HepG2 (cell line): ENCODE data around the gene NYNRIN. TPM values are rescaled to one million over a fixed set of nuclear protein-coding genes. Genes with fewer than 3 reads are reported as not detected.

Source experiments
- ATAC-seq: fragments of 200-7000 bp; cut with Tn5 transposase; 3 replicates; pipeline ENCODE4 v1.9.1; 2020; ENCODE audit warnings: mild to moderate bottlenecking, moderate library complexity
- BruUV-seq: library from RNA; stranded (reverse); fragments of 400-500 nt; replicated peaks from 2 replicates; lab custom pipeline; 2021; lab: Mats Ljungman, UMichigan
- CTCF ChIA-PET: fragments of 300-600 bp; formaldehyde crosslinking; extraction: SDS; loops from one replicate; lab custom pipeline; 2021; ENCODE audit warnings: low total read pairs, inconsistent platforms, low intra/inter-chr PET ratio; lab: Yijun Ruan, JAX
- POLR2A ChIA-PET: fragments of 350-600 bp; sonication (Branson Sonifier 250); formaldehyde crosslinking; loops from one replicate; lab custom pipeline; 2020; ENCODE audit warnings: antibody characterized with exemption, inconsistent platforms; lab: Yijun Ruan, JAX
- DNase-seq: peaks from one replicate; pipeline ENCODE4 v3.0.0-alpha.2; 2015; ENCODE audit warnings: low spot score
- FAIRE-seq: peaks from 3 replicates; lab custom pipeline; 2011; peaks lifted over from hg19 to GRCh38; lab: Jason Lieb, UNC
- H2AFZ ChIP-seq: one replicate; pipeline ENCODE4 v1.6.1; 2011; ENCODE audit warnings: low read length, inconsistent platforms
- H3K27ac ChIP-seq: fragments of 300-600 bp; 3 replicates; pipeline ENCODE4 v1.8.0; 2011; ENCODE audit warnings: mixed run types, mild to moderate bottlenecking, mixed read lengths, low read length, inconsistent platforms; ENCODE audit not compliant: insufficient read depth; ENCODE audit errors: extremely low read length
- H3K27me3 ChIP-seq, 2 experiments: fragments of 200-600 bp in 1 of 2; 2 replicates in 1 of 2; 3 replicates in 1 of 2; pipeline versions ENCODE4 v1.6.0 to v1.8.0; 2011; ENCODE audit warnings: low read length in 2 of 2, mild to moderate bottlenecking in 2 of 2, moderate library complexity in 2 of 2, inconsistent platforms in 1 of 2; ENCODE audit not compliant: insufficient read depth in 2 of 2, control insufficient read depth in 1 of 2
- H3K36me3 ChIP-seq, 2 experiments: fragments of 200-600 bp in 1 of 2; replicated peaks in 1 of 2; 2 replicates in 1 of 2; 3 replicates in 1 of 2; pipeline versions ENCODE4 v1.5.1 to v1.8.0; 2011; ENCODE audit warnings: low read length in 2 of 2, inconsistent platforms in 1 of 2; ENCODE audit not compliant: insufficient read depth in 2 of 2, control insufficient read depth in 1 of 2
- H3K4me1 ChIP-seq: 2 replicates; pipeline ENCODE4 v1.5.1; 2012; ENCODE audit warnings: low read length, inconsistent platforms; ENCODE audit not compliant: insufficient read depth
- H3K4me2 ChIP-seq: 2 replicates; pipeline ENCODE4 v1.6.0; 2011; ENCODE audit warnings: low read depth, low read length, inconsistent platforms
- H3K4me3 ChIP-seq, 3 experiments: fragments of 200-600 bp in 1 of 3; sonication (generic), shearing (Covaris generic) in 1 of 3; replicated peaks in 1 of 3; 2 replicates each; pipeline ENCODE4 v1.5.1; 2011 to 2016; ENCODE audit warnings: low read length in 3 of 3, inconsistent platforms in 2 of 3, low read depth in 2 of 3, mild to moderate bottlenecking in 2 of 3, control low read depth in 1 of 3, mixed read lengths in 1 of 3; ENCODE audit not compliant: insufficient read depth in 1 of 3
- H3K79me2 ChIP-seq: one replicate; pipeline ENCODE4 v1.6.1; 2011; ENCODE audit warnings: low read length, inconsistent platforms; ENCODE audit not compliant: insufficient read depth
- H3K9ac ChIP-seq: 2 replicates; pipeline ENCODE4 v1.6.0; 2011; ENCODE audit warnings: mild to moderate bottlenecking, low read depth, low read length, inconsistent platforms; ENCODE audit not compliant: insufficient read depth
- H3K9me3 ChIP-seq: 2 replicates; pipeline ENCODE4 v1.5.1; 2012; ENCODE audit warnings: mild to moderate bottlenecking, low read length
- H4K20me1 ChIP-seq: 2 replicates; pipeline ENCODE4 v1.6.0; 2011; ENCODE audit warnings: inconsistent platforms, mild to moderate bottlenecking, low read length, moderate library complexity; ENCODE audit not compliant: insufficient read depth
- HBP1 ChIP-seq: IDR thresholded peaks from 2 replicates; pipeline ENCODE4 v1.6.1; 2016; ENCODE audit warnings: low read depth, control low read depth
- HNF4G ChIP-seq, 2 experiments: sonication (generic) in 1 of 2; formaldehyde crosslinking in 1 of 2; IDR thresholded peaks; 2 replicates each; pipeline versions ENCODE4 v1.4.0 to v1.6.1; 2011 to 2020; ENCODE audit warnings: borderline replicate concordance in 2 of 2, low read depth in 2 of 2, mild to moderate bottlenecking in 2 of 2, low read length in 1 of 2, missing genetic modification reagents in 1 of 2, moderate library complexity in 1 of 2
- MAX ChIP-seq: IDR thresholded peaks from 2 replicates; pipeline ENCODE4 v1.6.1; 2012; ENCODE audit warnings: inconsistent platforms
- PBX2 ChIP-seq: IDR thresholded peaks from 2 replicates; pipeline ENCODE4 v1.6.1; 2016; ENCODE audit warnings: control low read depth
- SALL1 ChIP-seq: sonication (generic); formaldehyde crosslinking; IDR thresholded peaks from 2 replicates; pipeline ENCODE4 v1.8.0; 2022; ENCODE audit warnings: mild to moderate bottlenecking, missing genetic modification reagents
- ZNF260 ChIP-seq: sonication (generic); formaldehyde crosslinking; IDR thresholded peaks from 2 replicates; pipeline ENCODE4 v1.4.0; 2020; ENCODE audit warnings: missing genetic modification reagents, low read depth, mild to moderate bottlenecking, borderline replicate concordance
- ZNF264 ChIP-seq: sonication (generic); formaldehyde crosslinking; IDR thresholded peaks from 2 replicates; pipeline ENCODE4 v1.4.0; 2020; ENCODE audit warnings: missing genetic modification reagents
- ZNF605 ChIP-seq: sonication (generic); formaldehyde crosslinking; IDR thresholded peaks from 2 replicates; pipeline ENCODE4 v1.8.0; 2022; ENCODE audit warnings: mild to moderate bottlenecking, missing genetic modification reagents
- ZNF619 ChIP-seq: sonication (generic); formaldehyde crosslinking; IDR thresholded peaks from 2 replicates; pipeline ENCODE4 v1.4.0; 2020; ENCODE audit warnings: mild to moderate bottlenecking, missing genetic modification reagents
- ZNF703 ChIP-seq: sonication (generic); formaldehyde crosslinking; IDR thresholded peaks from 2 replicates; pipeline ENCODE4 v1.5.1; 2020; ENCODE audit warnings: missing genetic modification reagents, mild to moderate bottlenecking, moderate library complexity, borderline replicate concordance
- ZNF709 ChIP-seq: sonication (generic); formaldehyde crosslinking; IDR thresholded peaks from 2 replicates; pipeline ENCODE4 v1.5.0; 2020; ENCODE audit warnings: mild to moderate bottlenecking, missing genetic modification reagents
- ZNF839 ChIP-seq: sonication (generic); formaldehyde crosslinking; IDR thresholded peaks from 2 replicates; pipeline ENCODE4 v1.4.0; 2020; ENCODE audit warnings: missing genetic modification reagents, mild to moderate bottlenecking, borderline replicate concordance
- WGBS: methylation state at CpG from one replicate; pipeline ENCODE4 v1.1.6; 2017; ENCODE audit warnings: low lambda C conversion rate; 5-methylcytosine and 5-hydroxymethylcytosine counted together
- in situ Hi-C: cut with HindIII; loops from 2 replicates; pipeline ENCODE4 v1.10.0; 2017; ENCODE audit warnings: low pct_unique_long_range_greater_than_20kb; ENCODE audit not compliant: extremely low pct_ligation_motif_present
- intact Hi-C: fragments of 100-400 bp; cut with micrococcal nuclease; formaldehyde crosslinking; loops from one replicate; pipeline ENCODE4 v1.10.0; 2022; ENCODE audit not compliant: unreplicated experiment
- polyA plus RNA-seq, 8 experiments: library from polyadenylated mRNA; depleted of rRNA in 3 of 8; stranded (reverse) in 7 of 8; unstranded in 1 of 8; fragments of >200 nt; fragmentation: Illumina TruSeq in 4 of 8; extraction: Trizol in 4 of 8; gene quantifications; 2 replicates each; pipeline versions ENCODE4 v1.2.1 to v1.2.3, GENCODE V29; 2011 to 2016; ENCODE audit warnings: low read depth in 4 of 8, missing spikeins in 1 of 8, mixed read lengths in 1 of 8; ENCODE audit not compliant: insufficient read depth in 1 of 8
- total RNA-seq, 5 experiments: library from RNA; depleted of rRNA; stranded (reverse); fragments of >200 nt; fragmentation: Illumina TruSeq; extraction: Trizol; gene quantifications; 2 replicates each; pipeline ENCODE4 v1.2.3, GENCODE V29; 2016; ENCODE audit warnings: low read depth in 1 of 5
- TF ChIP-seq, protein P1 (sequence below): sonication (generic); formaldehyde crosslinking; IDR thresholded peaks from 2 replicates; pipeline ENCODE4 v1.5.0; 2020; ENCODE audit warnings: missing genetic modification reagents

Gene NYNRIN
- total and polyA plus RNA-seq, 2 of the 13 experiments (the other 11 are each of a cell fraction or from before 2014, with no cell fraction given), result 0.63 to 1.1 TPM

DNA sequence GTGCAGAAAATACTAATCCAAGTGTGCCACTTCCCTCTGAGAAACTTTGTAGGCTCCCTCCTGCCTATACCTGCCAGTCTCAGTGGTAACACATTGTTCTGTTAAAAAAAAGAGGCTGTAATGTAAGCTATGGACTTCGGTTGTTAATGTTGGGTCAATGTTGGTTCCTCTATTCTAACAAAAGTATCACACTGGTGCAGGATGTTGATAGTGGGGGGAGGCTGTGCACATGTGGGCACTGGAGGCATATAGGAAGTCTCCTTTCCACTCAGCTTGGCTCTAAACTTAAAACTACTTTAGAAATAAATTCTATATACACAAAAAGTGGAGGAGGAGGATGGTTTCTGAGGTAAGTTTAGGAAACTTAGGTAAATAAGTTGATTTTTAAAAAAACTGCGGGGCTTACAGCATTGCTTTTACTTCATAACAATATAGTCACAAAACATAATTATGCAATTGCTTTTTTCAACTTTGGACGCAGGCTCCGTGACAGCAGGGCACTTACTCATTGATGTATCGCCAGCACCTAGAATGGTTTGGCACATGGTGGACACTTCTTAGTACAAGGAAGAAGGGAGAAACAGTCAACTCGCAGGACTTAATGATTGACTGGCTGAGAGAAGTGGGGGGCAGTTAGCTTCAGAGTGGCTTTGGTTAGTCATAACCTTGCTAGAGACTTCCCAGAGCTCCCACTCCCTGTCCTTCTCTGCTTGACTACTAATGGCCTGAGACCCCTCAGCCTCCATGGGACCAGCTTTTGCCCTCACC is 7.9 kb upstream of the NYNRIN start:
- DNase-seq (no peak), FAIRE-seq (no peak), ATAC-seq (no peak; the same call in 2 of the 3 replicates)
- no peaks in the 10 kb centered on the region for H3K9me3 ChIP-seq
- H3K4me1 ChIP-seq, result peaks cover 44% of the 10 kb centered on the region
- H2AFZ ChIP-seq, result no peak overlapping the region
- H3K36me3 ChIP-seq, result no peaks in the 10 kb centered on the region
- no TSS peak for BruUV-seq
- ChIA-PET CTCF (no interaction called here), POLR2A (no interaction called here)
- no peak overlapping the region for H3K27ac ChIP-seq
- in situ Hi-C loops (no loop called here), intact Hi-C loops (no loop called here)
- H3K79me2 ChIP-seq, result no peaks in the 10 kb centered on the region
- H3K4me2 ChIP-seq, result peak overlapping the region; percentile 26; the same call in 1 of the 2 replicates
- H3K27me3 ChIP-seq, result peaks cover 4 to 26% of the 10 kb centered on the region in 2 experiments; a peak in 3 of 5 replicates
- 11% methylated on average over 6 of the region's 6 CpGs for WGBS
- no peaks in the 10 kb centered on the region for H4K20me1 ChIP-seq
- TF ChIP-seq, protein P1, sequence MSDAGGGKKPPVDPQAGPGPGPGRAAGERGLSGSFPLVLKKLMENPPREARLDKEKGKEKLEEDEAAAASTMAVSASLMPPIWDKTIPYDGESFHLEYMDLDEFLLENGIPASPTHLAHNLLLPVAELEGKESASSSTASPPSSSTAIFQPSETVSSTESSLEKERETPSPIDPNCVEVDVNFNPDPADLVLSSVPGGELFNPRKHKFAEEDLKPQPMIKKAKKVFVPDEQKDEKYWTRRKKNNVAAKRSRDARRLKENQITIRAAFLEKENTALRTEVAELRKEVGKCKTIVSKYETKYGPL (CRISPR knock-in tag), result no peak
- TF ChIP-seq ZNF703 (0 out of 2 replicates have a peak, but pooled peaks have one; percentile 25), PBX2 (CRISPR knock-in tag) (peak; percentile 26; the same call in 1 of the 2 replicates), HNF4G (IDR thresholded peaks at IDR 0.05; ENCODE audit: borderline replicate concordance, low read depth, low read length) (0 out of 2 replicates have a peak, but pooled peaks have one; percentile 11), HNF4G (CRISPR knock-in tag; IDR thresholded peaks at IDR 0.05; ENCODE audit: borderline replicate concordance, low read depth) (no peak), ZNF839 (CRISPR knock-in tag) (0 out of 2 replicates have a peak, but pooled peaks have one; percentile 40), HBP1 (CRISPR knock-in tag) (no peak), ZNF709 (CRISPR knock-in tag) (no peak), ZNF264 (CRISPR knock-in tag) (peak; percentile 100), MAX (peak; percentile 36; the same call in 1 of the 2 replicates), SALL1 (CRISPR knock-in tag) (peak; percentile 49; the same call in 1 of the 2 replicates), ZNF260 (0 out of 2 replicates have a peak, but pooled peaks have one; percentile 53), ZNF605 (0 out of 2 replicates have a peak, but pooled peaks have one; percentile 19), ZNF619 (CRISPR knock-in tag) (0 out of 2 replicates have a peak, but pooled peaks have one; percentile 23)
- no peak overlapping the region for H3K9ac ChIP-seq
- H3K4me3 ChIP-seq, result 0 out of 6 replicates have a peak overlapping the region, but pooled peaks of 1 of the 3 experiments have one; percentile 0
